Stimulated activated CD4-positive, alpha-beta T cell treated with anti-CD3 and anti-CD28 coated beads, Interleukin-4, amount 100 ng/mL, for 48 hours (primary cell): ENCODE results near the gene TIMM23B.
A peak's percentile ranks its signal among the peaks of the same experiment; 100 is the strongest.
"Not testable (repeated sequence)": the region's sequence is repeated elsewhere in the genome, so short reads cannot be mapped to it uniquely, and the experiment has no call there.

Source experiments
- DNase-seq, 2 donors: peaks; one replicate each; pipeline ENCODE4 v3.0.0-alpha.2; 2020; ENCODE audit warnings: low read depth in 2 of 2

TIMM23B gene

DNA sequence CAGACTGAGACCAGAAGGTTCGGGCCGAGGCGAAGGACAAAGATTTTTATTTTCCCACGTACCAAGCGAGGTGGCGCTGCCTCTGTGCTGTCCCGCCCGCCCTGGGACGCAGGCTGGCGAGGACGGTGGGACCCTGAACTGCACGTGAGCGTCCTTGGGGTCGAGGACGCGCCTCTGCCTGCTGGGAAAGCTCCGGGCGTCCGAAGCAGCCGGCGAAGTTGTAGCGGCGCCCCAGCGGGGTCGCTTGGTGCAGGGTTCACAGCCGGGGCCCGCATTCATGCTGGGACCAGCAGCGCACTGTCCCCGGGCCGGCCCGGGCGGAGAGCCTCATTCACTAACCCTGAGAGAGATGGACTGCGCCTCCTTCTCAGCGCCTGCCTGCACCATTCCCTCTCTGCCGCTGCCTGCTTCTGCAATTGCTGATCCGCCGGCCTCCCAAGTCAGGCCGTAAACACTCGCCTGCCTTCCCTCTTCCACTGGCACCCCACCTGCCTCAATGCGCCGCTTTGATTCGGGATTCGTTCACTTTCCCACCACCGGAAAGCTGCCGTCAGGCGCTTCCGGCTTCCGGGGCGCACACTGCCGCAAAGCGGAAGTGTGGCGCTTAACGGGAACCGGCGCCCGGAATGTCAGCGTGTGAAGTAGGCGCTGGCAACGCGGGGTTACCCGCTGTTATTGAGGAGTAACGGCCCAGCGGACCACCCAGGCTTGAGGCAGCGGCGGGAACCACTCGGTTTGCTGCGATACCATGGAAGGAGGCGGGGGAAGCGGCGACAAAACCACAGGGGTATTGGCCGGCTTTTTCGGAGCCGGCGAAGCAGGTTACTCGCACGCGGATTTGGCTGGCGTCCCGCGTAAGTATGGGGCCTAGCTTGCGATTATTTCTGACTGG is at the start of gene TIMM23B, which contains the start of gene PARG:
Gene TIMM23B (plus strand): TSS at position 607 of the 892 bp plus-strand sequence. CDS start 142 bp downstream, at position 749.
Gene PARG (minus strand): TSS at position 581 of the 892 bp plus-strand sequence. CDS start 302 bp downstream, at position 279.
- peak; percentile 58 to 72 for DNase-seq

GRCh38 chr10:49899999-49900398 is 41.9 kb upstream of the TIMM23B start:
- DNase-seq = not testable (repeated sequence)

DNA sequence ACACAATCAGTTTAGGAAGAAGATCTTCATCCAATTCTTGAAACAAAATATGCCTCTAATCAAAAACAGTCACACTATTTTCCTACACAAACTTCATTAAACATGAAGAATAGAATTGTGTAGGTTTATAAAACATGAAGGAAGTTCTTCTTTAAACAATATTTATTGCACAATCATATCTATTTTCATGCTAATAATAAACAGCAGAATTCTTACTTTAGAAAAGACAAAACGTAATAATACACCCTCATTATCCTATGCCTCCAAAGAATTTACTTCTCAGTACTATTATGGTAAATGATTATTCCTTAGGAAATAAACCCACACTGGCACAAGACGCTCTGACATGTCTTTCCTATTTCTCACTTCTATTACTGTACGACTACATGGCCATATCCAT is 41.4 kb upstream of the TIMM23B start:
- DNase-seq = not testable (repeated sequence)

DNA sequence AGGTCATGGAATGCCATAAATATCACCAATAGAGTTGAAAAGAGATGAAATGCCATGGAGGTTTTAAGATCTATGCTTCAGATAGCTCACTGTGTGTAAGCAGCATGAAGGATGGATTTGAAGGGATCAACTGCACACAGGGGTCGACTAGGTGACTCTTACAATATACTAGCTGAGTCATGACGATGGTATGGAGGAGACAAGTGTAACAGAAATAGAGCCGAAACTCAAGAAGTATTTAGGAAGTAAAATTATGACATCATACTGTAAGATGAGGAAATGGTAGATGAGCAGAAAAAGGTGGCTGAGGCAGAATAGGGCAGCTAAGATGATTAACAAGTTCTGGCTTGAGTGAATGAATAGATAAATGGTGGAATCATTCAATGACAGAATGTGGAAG is 38.0 kb upstream of the TIMM23B start:
- DNase-seq = not testable (repeated sequence)

GRCh38 chr10:49908290-49909080 is 33.4 kb upstream of the TIMM23B start:
- DNase-seq = not testable (repeated sequence)

- DNase-seq = not testable (repeated sequence)
Observed at GRCh38 chr10:49910295-49910694, 31.6 kb upstream of the TIMM23B start.

DNA sequence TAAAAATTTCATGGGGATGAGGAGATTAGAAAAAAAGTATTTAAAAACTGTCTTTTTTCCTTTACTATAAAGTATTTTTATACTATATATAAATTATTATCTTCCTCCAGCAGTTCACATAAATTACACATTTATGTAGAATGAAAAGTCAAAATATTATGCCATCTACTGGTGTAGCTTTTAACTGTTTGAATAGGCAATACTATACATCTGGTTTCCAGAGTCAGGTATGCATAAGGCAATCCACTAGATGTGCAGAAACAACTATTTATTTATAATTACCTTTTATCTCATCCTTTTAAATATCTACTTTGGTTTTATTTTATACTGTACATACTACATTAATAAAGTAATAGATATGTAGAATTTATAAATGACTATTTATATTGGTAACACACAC is 25.4 kb upstream of the TIMM23B start:
- DNase-seq = not testable (repeated sequence)

DNA sequence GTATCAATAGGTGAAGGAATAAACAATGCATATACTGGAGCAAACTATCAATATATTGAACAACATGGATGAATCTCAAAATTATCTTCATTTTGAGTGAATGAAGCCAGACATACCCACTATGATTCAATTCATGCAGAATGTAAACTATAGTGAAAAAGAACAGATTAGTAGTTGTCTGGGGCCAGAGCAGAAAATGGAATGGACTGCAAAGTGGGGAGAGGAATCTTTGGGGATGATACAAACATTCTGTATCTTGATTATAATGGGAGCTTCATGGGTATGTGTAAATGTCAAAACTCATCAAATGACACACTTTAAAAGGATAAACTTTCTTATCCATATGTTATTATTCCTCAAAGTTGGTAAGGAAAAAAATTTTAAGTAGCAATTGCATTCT is 23.9 kb upstream of the TIMM23B start:
- not testable (repeated sequence) for DNase-seq

- DNase-seq = not testable (repeated sequence)
Observed at GRCh38 chr10:49922041-49922440, 19.8 kb upstream of the TIMM23B start.

DNA sequence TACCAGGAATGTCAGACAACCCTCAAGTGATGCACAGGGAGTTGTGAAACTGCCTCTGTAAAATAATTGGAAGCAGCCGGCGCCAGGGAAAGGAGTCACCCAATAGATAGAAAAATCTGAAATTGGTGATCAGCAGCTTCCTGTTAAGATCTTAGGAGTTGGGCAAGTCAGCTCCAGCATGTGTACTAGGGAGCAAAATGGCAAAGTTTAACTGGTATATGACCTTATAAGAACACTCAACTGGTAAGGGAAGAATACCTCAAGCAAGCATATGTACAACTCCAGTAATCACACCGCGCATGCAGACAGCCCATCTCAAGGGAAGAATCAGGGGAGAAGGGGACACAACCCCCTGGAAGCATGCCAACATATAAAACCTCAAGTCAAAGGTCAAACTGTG is 18.3 kb upstream of the TIMM23B start:
- DNase-seq = not testable (repeated sequence)

- not testable (repeated sequence) for DNase-seq
Observed at GRCh38 chr10:49931276-49931675, 10.6 kb upstream of the TIMM23B start.

DNA sequence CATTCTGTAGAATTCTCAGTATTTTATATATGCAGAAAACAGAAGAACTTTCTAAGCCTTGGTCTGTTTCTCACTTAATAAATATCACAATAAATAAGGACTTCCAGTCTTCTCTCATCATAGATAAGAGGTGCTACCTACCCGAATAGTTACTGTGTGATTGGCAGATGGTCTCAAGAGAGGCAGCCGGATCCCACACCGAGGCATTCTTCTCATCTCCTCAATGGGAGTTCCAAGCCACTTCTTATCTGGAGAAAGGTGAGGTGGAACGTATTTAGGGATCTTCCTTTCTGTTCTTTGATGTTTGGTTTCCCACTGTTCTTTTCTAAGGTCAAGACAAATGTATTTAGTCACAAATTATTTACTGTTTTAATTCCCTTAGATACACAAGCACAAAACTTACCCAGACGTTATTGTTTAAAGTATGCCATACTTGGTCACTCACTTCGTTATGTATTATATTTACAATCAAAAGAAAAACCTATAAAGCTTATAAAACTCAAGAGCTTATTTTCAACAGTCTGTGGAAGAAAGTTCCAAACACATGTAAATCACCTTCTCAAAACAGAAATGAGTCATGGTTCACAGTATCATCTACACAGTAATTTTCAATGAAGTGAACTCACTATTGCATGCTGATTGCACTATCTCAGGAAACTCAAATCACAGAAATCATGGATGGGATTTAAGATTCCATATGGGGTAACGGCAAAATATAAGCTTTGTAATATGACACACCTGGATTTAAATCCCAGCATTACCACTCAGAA is 9.7 kb upstream of the TIMM23B start:
- DNase-seq = not testable (repeated sequence)

DNA sequence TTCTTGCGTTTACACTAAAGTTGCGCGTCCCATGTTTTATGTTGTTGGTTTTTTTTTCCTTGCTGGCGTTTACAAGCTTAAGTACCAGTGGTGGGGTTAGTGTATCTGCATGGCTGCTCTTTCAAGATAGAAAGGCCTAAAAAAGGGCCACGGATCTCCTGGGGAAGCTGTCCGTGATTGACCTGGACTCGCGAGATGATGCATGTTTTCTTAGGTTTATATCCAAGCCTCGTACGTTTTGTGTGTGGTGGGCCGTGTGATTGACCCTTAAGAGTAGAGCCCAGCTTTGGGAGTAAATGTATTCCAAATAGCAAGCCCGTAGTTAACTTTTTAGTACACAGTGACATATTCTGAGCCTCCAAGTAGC is 469 bp downstream of the TIMM23B start:
- not testable (repeated sequence) for DNase-seq

DNA sequence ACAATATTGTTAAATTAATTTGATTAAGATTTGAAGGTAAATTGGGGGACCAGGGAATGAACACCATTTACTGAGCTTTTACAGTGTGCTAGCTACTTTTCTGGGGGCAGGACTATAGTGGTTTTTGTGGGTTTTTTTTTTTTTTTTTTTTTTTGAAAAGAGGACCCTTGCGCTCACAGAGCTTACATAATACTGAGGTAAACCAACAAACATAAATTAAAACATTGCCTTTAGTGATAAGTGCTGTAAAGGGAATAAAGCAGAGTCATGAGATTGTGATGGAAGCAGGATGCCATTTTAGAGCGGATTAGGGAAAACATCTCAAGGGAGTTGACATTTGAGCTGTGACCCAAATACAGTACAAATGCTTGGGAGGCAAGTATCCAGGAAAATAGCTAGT is 1.8 kb downstream of the TIMM23B start:
- DNase-seq = not testable (repeated sequence)

DNA sequence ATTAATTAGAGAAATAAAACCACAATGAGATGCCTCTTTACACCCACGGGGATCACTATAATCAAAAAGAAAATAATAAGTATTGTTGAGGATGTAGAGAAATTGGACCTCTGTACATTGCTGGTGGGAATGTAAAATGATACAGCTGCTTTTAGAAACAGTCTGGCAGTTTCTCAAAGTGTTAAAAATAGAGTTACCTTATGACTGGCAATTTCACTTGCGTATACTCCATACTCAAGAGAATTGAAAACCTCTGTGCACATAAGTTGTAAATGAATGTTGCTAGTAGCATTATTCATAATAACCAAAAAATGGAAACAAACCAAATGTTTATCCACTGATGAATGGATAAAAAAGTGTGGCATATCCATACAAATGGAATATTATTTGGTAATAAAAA is 6.3 kb downstream of the TIMM23B start:
- DNase-seq = not testable (repeated sequence)

DNA sequence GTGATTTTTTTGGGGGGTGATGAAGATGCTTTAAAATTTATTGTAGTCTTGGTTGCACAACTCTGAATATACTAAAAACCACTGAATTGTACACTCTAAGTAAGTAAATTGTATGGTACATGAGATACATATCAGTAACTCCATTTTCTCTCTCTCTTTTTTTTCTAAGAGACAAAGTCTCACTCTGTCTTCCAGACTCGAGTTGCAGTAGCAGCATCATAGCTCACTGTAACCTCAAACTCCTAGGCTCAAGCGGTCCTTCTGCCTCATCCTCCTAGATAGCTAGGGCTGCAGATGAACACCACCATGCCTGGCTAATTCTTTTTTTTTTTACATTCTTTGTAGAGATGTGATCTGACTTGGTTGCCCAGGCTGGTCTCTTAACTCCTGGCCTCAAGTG is 6.9 kb downstream of the TIMM23B start:
- DNase-seq = not testable (repeated sequence)

- DNase-seq = not testable (repeated sequence)
Observed at GRCh38 chr10:49952006-49952405, 10.2 kb downstream of the TIMM23B start.

DNA sequence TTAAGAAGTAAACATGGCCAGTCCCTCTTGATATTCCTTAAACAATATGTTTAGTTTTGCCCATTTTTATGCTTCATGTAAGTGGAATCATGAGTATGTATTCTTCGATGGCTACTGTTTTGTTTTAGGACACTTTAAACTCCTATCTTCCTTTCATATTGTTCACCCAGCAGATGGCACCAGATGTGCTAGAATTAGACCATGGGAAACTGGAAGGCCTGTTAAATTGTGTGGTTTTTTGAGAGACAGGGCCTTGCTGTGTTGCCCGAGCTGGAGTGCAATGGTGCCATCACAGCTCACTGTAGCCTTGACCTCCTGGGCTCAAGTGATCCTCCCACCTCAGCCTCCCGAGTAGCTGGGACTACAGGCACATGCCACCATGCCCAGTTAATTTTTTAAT is 11.3 kb downstream of the TIMM23B start:
- DNase-seq = not testable (repeated sequence)

DNA sequence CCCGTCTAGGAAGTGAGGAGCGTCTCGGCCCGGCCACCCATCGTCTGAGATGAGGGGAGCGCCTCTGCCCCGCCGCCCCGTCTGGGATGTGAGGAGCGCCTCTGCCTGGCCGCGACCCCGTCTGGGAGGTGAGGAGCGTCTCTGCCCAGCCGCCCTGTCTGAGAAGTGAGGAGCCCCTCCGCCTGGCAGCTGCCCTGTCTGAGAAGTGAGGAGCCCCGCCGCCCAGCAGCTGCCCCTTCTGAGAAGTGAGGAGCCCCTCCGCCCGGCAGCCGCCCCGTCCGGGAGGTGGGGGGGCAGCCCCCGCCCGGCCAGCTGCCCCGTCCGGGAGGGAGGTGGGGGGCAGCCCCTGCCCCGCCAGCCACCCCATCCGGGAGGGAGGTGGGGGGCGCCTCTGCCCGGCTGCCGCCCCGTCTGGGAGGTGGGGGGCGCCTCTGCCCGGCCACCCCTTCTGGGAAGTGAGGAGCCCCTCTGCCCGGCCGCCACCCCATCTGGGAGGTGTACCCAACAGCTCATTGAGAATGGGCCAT is 28.5 kb downstream of the TIMM23B start:
- not testable (repeated sequence) for DNase-seq

- DNase-seq = not testable (repeated sequence)
Observed at GRCh38 chr10:49971466-49971865, 29.6 kb downstream of the TIMM23B start.

DNA sequence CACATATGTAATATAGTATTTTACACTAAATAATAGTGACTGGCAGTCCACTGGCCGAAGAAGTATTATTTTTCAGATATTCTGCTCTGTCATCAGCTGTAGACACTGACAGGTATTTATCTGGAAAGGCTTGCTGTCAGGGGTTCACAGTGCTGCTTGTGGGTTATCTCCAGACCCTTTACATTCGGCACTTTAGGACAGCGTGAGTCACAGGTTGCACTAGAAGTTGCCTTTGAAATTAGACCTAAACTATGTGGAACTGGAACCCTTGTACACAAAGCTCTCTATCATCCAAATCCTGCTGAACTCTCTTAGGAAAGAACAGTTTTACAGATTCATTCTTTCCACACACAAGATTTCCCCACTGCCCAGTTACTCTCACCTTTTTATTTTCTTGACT is 30.2 kb downstream of the TIMM23B start:
- DNase-seq = not testable (repeated sequence)
